Activated B cell treated with CpG ODN at 0.5 μM for 24 hours (primary cell): ENCODE data around the gene SRGAP2C. TPM values are rescaled to one million over a fixed set of nuclear protein-coding genes. Genes with fewer than 3 reads are reported as not detected.
A peak's percentile ranks its signal among the peaks of the same experiment; 100 is the strongest.
"Not testable (repeated sequence)": the region's sequence is repeated elsewhere in the genome, so short reads cannot be mapped to it uniquely, and the experiment has no call there.

ENCODE experiments used
- ATAC-seq: fragments of 200-7000 bp; cut with Tn5 transposase; one replicate; pipeline ENCODE4 v1.10.0; 2021; ENCODE audit warnings: low read depth, mild to moderate bottlenecking, moderate library complexity
- CTCF ChIA-PET: fragments of 350-600 bp; sonication (Branson Sonifier 250); formaldehyde crosslinking; loops from one replicate; lab custom pipeline; 2021; ENCODE audit warnings: antibody characterized with exemption; lab: Charles Lee
- POLR2A ChIA-PET: fragments of 350-600 bp; sonication (Branson Sonifier 250); formaldehyde crosslinking; loops from one replicate; lab custom pipeline; 2021; ENCODE audit warnings: antibody characterized with exemption; lab: Charles Lee
- DNase-seq: peaks from one replicate; pipeline ENCODE4 v3.0.0; 2022
- H3K27ac Mint-ChIP-seq: one replicate; pipeline ENCODE4 v1.8.0; 2020; ENCODE audit warnings: mixed read lengths
- H3K27me3 Mint-ChIP-seq: one replicate; pipeline ENCODE4 v1.8.0; 2021; ENCODE audit warnings: mixed read lengths
- H3K36me3 Mint-ChIP-seq: one replicate; pipeline ENCODE4 v1.8.0; 2021; ENCODE audit warnings: low read depth, mixed read lengths
- H3K4me1 Mint-ChIP-seq: one replicate; pipeline ENCODE4 v1.8.0; 2021; ENCODE audit warnings: mixed read lengths
- H3K4me3 Mint-ChIP-seq: one replicate; pipeline ENCODE4 v1.8.0; 2020; ENCODE audit warnings: mild to moderate bottlenecking, mixed read lengths
- H3K9me3 Mint-ChIP-seq: one replicate; pipeline ENCODE4 v1.8.0; 2020; ENCODE audit warnings: mixed read lengths
- intact Hi-C: fragments of 100-400 bp; cut with micrococcal nuclease; formaldehyde crosslinking; loops from one replicate; pipeline ENCODE4 v1.15.1; 2024
- total RNA-seq: library from RNA; stranded (reverse); gene quantifications from 2 replicates; pipeline ENCODE4 v1.2.3, GENCODE V29; 2022

The SRGAP2C gene
- total RNA-seq, 1 donor from 2014 or later: 23.8 TPM

DNA sequence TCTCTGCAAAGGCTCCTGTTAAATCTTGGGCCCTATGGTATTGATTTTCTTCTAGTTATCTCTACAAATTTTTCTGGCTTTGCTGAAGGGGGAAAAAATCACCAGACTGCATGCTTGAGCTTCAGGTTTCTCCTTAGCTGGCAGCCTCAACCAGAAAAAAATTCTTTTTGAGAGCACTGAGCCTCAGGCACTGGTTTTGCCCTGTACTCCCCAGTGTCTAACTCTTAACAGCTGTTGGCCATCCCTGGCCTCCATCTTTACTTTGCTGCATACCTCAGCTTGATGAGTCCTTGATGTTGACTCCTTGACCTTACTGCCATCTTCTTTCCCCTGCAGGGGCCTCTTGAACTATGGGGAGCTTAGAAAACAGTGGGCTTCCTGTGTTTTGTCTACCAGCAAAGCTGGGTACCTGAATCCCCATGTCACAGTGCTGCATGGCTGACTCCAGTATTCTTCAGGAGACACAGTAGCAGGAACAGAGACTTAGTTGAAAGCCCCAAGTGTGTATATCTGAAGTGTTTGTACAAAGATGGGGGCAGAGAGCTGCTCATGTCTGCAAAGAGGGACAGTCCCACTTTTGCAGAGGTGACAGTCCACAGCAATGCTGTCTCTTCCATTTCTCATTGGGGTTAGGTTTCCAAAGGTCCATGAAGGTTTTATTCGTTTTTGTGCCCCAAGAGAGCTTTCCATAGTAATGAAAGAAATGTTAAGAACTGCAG, 31.1 kb downstream of the SRGAP2C start:
- POLR2A ChIA-PET, H3K9me3 Mint-ChIP-seq: not testable (repeated sequence)

DNA sequence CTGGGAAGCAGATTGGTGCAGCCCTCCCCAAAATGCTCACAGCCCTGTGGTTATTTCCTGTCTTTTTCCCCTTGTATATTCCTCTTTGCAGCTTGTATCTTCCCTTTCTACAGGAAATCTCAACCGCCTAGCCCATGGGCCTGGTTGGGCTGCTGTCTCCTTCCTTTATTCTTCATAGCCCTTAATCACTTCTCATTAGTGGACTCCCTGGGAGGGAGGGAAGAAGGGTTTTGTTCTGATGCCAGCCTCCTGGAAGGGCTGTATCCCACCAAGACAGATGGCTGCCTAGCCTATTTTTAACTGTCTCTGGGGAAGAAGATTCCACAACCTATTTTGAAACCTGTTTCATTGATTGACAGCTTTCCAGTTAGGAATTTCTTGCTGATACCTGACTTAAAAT, 31.9 kb downstream of the SRGAP2C start:
- H3K4me1 Mint-ChIP-seq, ATAC-seq, H3K36me3 Mint-ChIP-seq, H3K4me3 Mint-ChIP-seq, CTCF ChIA-PET, H3K27me3 Mint-ChIP-seq, H3K27ac Mint-ChIP-seq, H3K9me3 Mint-ChIP-seq, DNase-seq, intact Hi-C loops, POLR2A ChIA-PET: not testable (repeated sequence)

More for the DNA sequence above, 31.1 kb downstream of the SRGAP2C start:
- CTCF ChIA-PET, ATAC-seq, H3K36me3 Mint-ChIP-seq, intact Hi-C loops, H3K27ac Mint-ChIP-seq, H3K4me3 Mint-ChIP-seq, H3K4me1 Mint-ChIP-seq, H3K27me3 Mint-ChIP-seq, DNase-seq: not testable (repeated sequence)

GRCh38 chr1:121221770-121222169, 37.0 kb downstream of the SRGAP2C start:
- H3K4me1 Mint-ChIP-seq, intact Hi-C loops, H3K4me3 Mint-ChIP-seq, H3K9me3 Mint-ChIP-seq, CTCF ChIA-PET, DNase-seq, H3K27me3 Mint-ChIP-seq, H3K27ac Mint-ChIP-seq, POLR2A ChIA-PET, H3K36me3 Mint-ChIP-seq: not testable (repeated sequence)
- ATAC-seq: peak; percentile 31

- peak overlapping the region; percentile 63 for H3K27ac Mint-ChIP-seq
- DNase-seq, H3K9me3 Mint-ChIP-seq, H3K4me3 Mint-ChIP-seq, H3K27me3 Mint-ChIP-seq, POLR2A ChIA-PET, intact Hi-C loops, H3K36me3 Mint-ChIP-seq, H3K4me1 Mint-ChIP-seq, CTCF ChIA-PET: not testable (repeated sequence)
- peak; percentile 93 for ATAC-seq
Measured at GRCh38 chr1:121224714-121225113, 39.9 kb downstream of the SRGAP2C start.

DNA sequence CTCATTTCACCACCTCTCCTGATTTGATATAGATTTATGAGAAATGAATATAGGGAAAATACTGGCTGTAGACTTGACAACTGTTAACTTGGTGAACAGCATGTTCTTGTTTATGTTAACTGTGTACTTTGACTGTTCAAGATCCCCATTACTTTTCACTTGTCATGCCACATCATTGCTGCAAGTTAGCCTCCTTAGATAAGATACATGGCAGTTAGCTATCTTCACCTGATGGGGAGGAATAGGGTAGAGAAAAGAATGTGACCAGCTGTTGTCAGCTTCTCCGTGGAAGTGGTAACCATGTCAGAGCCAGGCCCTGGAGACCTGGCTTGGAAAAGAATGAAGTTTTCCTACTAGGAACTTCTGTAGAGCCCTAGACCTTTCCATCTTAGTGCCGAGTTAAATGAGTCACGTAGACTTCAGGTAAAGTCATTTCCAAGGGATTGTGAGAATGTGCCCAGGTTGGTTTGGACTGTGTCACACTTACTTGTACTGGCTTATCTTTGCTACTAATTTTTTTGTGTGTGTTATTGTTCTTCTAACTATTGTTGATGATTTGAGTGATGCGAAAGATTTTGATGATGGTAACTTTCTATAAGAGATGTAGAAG, 41.6 kb downstream of the SRGAP2C start:
- H3K36me3 Mint-ChIP-seq, H3K4me3 Mint-ChIP-seq, POLR2A ChIA-PET, intact Hi-C loops, H3K27ac Mint-ChIP-seq, H3K27me3 Mint-ChIP-seq, CTCF ChIA-PET, H3K9me3 Mint-ChIP-seq, DNase-seq, ATAC-seq, H3K4me1 Mint-ChIP-seq: not testable (repeated sequence)

DNA sequence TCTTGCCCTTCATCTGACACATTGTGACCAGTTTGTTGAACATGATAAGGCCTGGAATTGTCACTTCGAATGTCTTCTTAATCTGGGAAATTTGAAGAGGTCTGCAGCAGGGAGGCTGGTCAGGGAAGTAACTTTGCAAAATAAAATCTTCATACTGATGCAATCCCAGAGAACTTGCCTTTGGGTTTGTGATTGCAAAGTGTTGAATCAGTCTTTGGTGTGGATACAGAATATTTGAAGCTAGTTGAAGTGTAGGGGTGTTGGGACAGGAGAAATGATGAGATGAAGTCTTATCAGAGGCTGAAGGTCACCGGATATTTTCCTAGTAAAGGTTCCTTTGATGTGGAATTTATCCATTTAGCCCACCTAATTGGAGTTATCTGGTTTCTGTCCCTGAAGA, 42.1 kb downstream of the SRGAP2C start:
- H3K27me3 Mint-ChIP-seq, H3K4me1 Mint-ChIP-seq, intact Hi-C loops, ATAC-seq, CTCF ChIA-PET, H3K4me3 Mint-ChIP-seq, H3K9me3 Mint-ChIP-seq, H3K36me3 Mint-ChIP-seq, POLR2A ChIA-PET, H3K27ac Mint-ChIP-seq, DNase-seq: not testable (repeated sequence)

DNA sequence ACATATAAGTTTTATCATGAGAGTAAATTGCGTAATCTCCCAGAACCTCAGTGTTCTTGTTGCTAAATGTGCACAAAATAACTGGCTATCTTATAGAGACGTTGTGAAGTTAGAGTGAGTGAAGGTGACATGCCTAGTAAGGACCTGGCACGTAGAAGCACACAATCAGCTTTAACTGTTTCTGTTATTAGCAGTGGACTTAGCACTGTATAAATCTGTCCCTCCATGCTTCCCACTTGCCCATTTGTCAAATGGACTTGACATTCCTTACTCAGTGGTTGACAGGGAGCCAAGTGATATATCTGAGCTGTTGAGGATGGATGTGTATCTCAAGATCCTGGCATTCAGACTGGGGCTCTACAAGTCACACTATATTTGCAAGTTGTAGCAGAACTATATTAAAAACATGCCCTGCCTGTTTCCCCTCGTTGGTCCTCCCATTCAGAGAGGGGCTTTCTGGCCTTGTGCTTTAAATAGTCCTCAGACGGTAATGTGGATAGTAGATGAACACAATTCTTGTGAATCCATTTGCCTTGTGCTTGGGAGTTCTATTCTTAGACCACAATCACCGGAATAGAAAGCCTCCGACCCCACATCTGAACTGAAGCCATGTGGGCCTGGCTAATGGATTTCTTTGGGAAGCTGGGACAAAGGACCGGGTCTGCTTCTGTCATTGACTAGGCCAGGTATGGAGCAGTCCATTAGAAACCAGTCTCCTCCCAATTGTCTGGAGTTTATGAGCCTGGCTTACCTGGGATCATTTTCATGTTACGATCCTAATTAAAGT, 43.0 kb downstream of the SRGAP2C start:
- POLR2A ChIA-PET, H3K4me1 Mint-ChIP-seq, H3K9me3 Mint-ChIP-seq, H3K27me3 Mint-ChIP-seq, DNase-seq, ATAC-seq, H3K36me3 Mint-ChIP-seq, intact Hi-C loops, H3K4me3 Mint-ChIP-seq, H3K27ac Mint-ChIP-seq, CTCF ChIA-PET: not testable (repeated sequence)

- DNase-seq, CTCF ChIA-PET, H3K27ac Mint-ChIP-seq, H3K4me3 Mint-ChIP-seq, H3K9me3 Mint-ChIP-seq, POLR2A ChIA-PET, ATAC-seq, intact Hi-C loops, H3K4me1 Mint-ChIP-seq, H3K36me3 Mint-ChIP-seq, H3K27me3 Mint-ChIP-seq: not testable (repeated sequence)
Measured at GRCh38 chr1:121230636-121231035, 45.9 kb downstream of the SRGAP2C start.

DNA sequence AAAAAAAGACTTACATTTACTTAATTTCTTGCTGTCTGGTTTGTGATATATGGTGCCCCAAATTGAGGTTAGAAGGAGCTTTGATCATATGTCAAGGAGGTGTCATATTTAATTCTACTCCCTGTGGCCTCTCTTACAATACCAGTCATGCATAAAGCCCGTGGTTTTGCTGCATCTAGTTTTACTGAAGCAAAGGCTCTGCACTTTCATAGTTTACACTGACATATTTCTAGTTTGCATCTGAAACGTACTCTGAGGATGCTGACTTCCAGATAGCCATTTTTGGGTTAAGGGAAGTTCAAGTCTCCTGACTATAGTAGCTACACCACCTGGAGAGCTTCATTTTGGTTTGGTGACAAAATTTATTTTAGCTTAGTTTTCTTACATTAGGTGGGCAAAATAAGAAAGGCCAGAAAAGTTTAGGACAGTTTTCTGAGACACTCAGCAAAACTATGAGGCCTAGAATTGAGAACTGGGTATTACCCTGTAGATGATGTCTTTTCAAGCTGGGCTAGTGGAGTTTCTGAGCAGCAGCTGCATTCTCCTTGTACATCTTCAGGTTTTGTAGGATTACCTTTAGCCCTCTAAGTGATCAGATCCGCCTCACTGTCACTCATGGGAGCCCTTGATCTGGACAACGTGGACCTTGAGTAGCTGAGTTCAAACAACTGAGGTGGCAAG, 47.8 kb downstream of the SRGAP2C start:
- H3K4me1 Mint-ChIP-seq, H3K36me3 Mint-ChIP-seq, H3K9me3 Mint-ChIP-seq, CTCF ChIA-PET, H3K4me3 Mint-ChIP-seq, POLR2A ChIA-PET, intact Hi-C loops, H3K27ac Mint-ChIP-seq, DNase-seq, H3K27me3 Mint-ChIP-seq: not testable (repeated sequence)
- ATAC-seq: peak; percentile 86

GRCh38 chr1:121234090-121234759, 49.5 kb downstream of the SRGAP2C start:
- H3K36me3 Mint-ChIP-seq: not testable (repeated sequence)

GRCh38 chr1:121238384-121238783, 53.6 kb downstream of the SRGAP2C start:
- H3K9me3 Mint-ChIP-seq, H3K27me3 Mint-ChIP-seq, CTCF ChIA-PET, H3K4me1 Mint-ChIP-seq, H3K27ac Mint-ChIP-seq, DNase-seq, intact Hi-C loops, H3K36me3 Mint-ChIP-seq, POLR2A ChIA-PET, H3K4me3 Mint-ChIP-seq: not testable (repeated sequence)
- peak; percentile 88 for ATAC-seq

More at GRCh38 chr1:121234090-121234759, 49.5 kb downstream of the SRGAP2C start:
- ATAC-seq, H3K27me3 Mint-ChIP-seq, intact Hi-C loops, DNase-seq, POLR2A ChIA-PET, H3K9me3 Mint-ChIP-seq, CTCF ChIA-PET, H3K4me1 Mint-ChIP-seq, H3K4me3 Mint-ChIP-seq, H3K27ac Mint-ChIP-seq: not testable (repeated sequence)
